GM12872 (cell line): ENCODE results near the gene SEMA3D.

Experiments used
- TF ChIP-seq, protein P1 (sequence below): IDR thresholded peaks from 3 replicates; pipeline ENCODE4 v1.5.1; 2011; ENCODE audit warnings: low read depth, mild to moderate bottlenecking, low read length, moderate library complexity; ENCODE audit not compliant: insufficient read depth

SEMA3D gene

GRCh38 chr7:85222522-85222921 is 35.7 kb upstream of the SEMA3D start:
- TF ChIP-seq, protein P1, sequence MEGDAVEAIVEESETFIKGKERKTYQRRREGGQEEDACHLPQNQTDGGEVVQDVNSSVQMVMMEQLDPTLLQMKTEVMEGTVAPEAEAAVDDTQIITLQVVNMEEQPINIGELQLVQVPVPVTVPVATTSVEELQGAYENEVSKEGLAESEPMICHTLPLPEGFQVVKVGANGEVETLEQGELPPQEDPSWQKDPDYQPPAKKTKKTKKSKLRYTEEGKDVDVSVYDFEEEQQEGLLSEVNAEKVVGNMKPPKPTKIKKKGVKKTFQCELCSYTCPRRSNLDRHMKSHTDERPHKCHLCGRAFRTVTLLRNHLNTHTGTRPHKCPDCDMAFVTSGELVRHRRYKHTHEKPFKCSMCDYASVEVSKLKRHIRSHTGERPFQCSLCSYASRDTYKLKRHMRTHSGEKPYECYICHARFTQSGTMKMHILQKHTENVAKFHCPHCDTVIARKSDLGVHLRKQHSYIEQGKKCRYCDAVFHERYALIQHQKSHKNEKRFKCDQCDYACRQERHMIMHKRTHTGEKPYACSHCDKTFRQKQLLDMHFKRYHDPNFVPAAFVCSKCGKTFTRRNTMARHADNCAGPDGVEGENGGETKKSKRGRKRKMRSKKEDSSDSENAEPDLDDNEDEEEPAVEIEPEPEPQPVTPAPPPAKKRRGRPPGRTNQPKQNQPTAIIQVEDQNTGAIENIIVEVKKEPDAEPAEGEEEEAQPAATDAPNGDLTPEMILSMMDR, result no peak

- TF ChIP-seq, protein P1, result no peak
Observed at GRCh38 chr7:85221796-85222195, 34.9 kb upstream of the SEMA3D start.

- TF ChIP-seq, protein P1, result no peak
Observed at GRCh38 chr7:85220651-85221050, 33.8 kb upstream of the SEMA3D start.

DNA sequence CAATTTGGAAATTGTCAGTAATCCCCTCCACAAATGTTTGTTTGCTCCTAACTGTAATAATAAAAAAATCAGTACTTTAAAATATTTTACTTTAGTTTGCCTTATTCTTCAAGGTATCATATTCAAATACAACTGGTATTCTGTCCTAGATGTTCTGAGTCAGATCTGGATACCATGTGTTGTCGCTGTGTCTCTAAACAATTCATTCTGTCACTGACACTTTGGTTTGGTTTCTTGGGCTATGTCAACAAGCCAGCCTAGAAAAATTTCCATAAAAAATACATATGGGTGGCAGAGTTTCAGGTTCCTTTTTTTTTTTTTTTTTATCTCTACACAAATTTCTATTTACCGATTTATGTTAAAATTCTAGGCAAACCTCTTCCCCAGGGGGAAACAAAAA is 33.2 kb upstream of the SEMA3D start:
- TF ChIP-seq, protein P1, result no peak

DNA sequence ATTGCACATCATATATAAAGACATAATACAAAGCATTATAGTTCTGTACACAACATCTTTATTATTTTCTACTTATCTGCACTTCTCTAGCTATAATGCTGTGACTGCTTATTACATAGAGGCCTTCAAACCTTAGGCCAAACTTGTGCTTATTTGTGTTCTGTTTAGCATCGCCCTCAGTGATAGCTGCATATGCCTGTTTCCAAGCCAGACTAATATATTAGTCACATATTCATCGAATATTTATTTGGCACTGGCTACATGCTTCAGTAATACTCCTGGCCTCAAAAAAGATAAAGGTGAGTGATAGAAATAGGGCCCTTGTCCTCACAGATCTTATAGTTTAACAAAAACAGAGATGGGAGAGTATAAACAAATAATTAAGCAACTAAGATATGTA is 30.2 kb upstream of the SEMA3D start:
- TF ChIP-seq, protein P1, result no peak

GRCh38 chr7:85215098-85215497 is 28.2 kb upstream of the SEMA3D start:
- TF ChIP-seq, protein P1, result no peak

GRCh38 chr7:85213500-85213899 is 26.6 kb upstream of the SEMA3D start:
- TF ChIP-seq, protein P1, result no peak

- TF ChIP-seq, protein P1, result no peak
Observed at GRCh38 chr7:85205754-85206153, 18.9 kb upstream of the SEMA3D start.
